Mesendoderm (in vitro differentiated cells): Measurements from ENCODE around the gene BTF3.
A peak's percentile ranks its signal among the peaks of the same experiment; 100 is the strongest.
"Not testable (repeated sequence)": the region's sequence is repeated elsewhere in the genome, so short reads cannot be mapped to it uniquely, and the experiment has no call there.

Experiments used
- DNase-seq: peaks from one replicate; pipeline ENCODE4 v3.0.0; 2013
- H2AK5ac ChIP-seq: 2 replicates; pipeline ENCODE4 v1.6.1; 2013; ENCODE audit warnings: low read length, inconsistent platforms
- H2BK120ac ChIP-seq: 2 replicates; pipeline ENCODE4 v1.6.1; 2013; ENCODE audit warnings: low read depth, mild to moderate bottlenecking, low read length, moderate library complexity, mixed read lengths
- H2BK15ac ChIP-seq: replicated peaks from 2 replicates; pipeline ENCODE4 v1.6.1; 2013; ENCODE audit warnings: low read depth, mild to moderate bottlenecking, moderate library complexity
- H2BK5ac ChIP-seq: 2 replicates; pipeline ENCODE4 v1.6.1; 2013; ENCODE audit warnings: low read length, inconsistent platforms
- H3K18ac ChIP-seq: 2 replicates; pipeline ENCODE4 v1.6.1; 2013; ENCODE audit warnings: mild to moderate bottlenecking, low read length, mixed read lengths
- H3K23ac ChIP-seq: one replicate; pipeline ENCODE4 v1.6.1; 2013; ENCODE audit warnings: low read length
- H3K27ac ChIP-seq: 2 replicates; pipeline ENCODE4 v1.5.1; 2013; ENCODE audit warnings: low read depth, mild to moderate bottlenecking, inconsistent platforms, low read length, moderate library complexity
- H3K27me3 ChIP-seq: 2 replicates; pipeline ENCODE4 v1.6.1; 2013; ENCODE audit warnings: low read length, control low read depth, mild to moderate bottlenecking, inconsistent platforms; ENCODE audit not compliant: insufficient read depth, poor library complexity
- H3K36me3 ChIP-seq: 2 replicates; pipeline ENCODE4 v1.6.1; 2013; ENCODE audit warnings: low read length, inconsistent platforms; ENCODE audit not compliant: control insufficient read depth, insufficient read depth
- H3K4ac ChIP-seq: one replicate; pipeline ENCODE4 v1.6.1; 2013; ENCODE audit warnings: low read depth, mild to moderate bottlenecking, low read length, moderate library complexity
- H3K4me1 ChIP-seq: 2 replicates; pipeline ENCODE4 v1.6.1; 2013; ENCODE audit warnings: low read depth, low read length, inconsistent platforms; ENCODE audit not compliant: control insufficient read depth
- H3K4me2 ChIP-seq: 2 replicates; pipeline ENCODE4 v1.6.1; 2013; ENCODE audit warnings: low read length
- H3K4me3 ChIP-seq: 2 replicates; pipeline ENCODE4 v1.5.1; 2013; ENCODE audit warnings: mild to moderate bottlenecking, low read length
- H3K56ac ChIP-seq: one replicate; pipeline ENCODE4 v1.6.1; 2013; ENCODE audit warnings: low read length
- H3K79me1 ChIP-seq: 2 replicates; pipeline ENCODE4 v1.6.1; 2013; ENCODE audit warnings: low read length, inconsistent platforms
- H3K79me2 ChIP-seq: 2 replicates; pipeline ENCODE4 v1.6.1; 2013; ENCODE audit warnings: mild to moderate bottlenecking, low read length; ENCODE audit not compliant: control insufficient read depth, insufficient read depth
- H3K9ac ChIP-seq: 2 replicates; pipeline ENCODE4 v1.6.1; 2013; ENCODE audit warnings: low read length, inconsistent platforms
- H4K5ac ChIP-seq: one replicate; pipeline ENCODE4 v1.6.1; 2013; ENCODE audit warnings: low read length
- H4K8ac ChIP-seq: one replicate; pipeline ENCODE4 v1.6.1; 2013; ENCODE audit warnings: low read depth, mild to moderate bottlenecking, control low read depth, low read length, moderate library complexity
- WGBS: extraction: QIAGEN DNeasy Blood & Tissue Kit; methylation state at CpG from one replicate; pipeline ENCODE4 v1.1.7; 2013; ENCODE audit warnings: low lambda C conversion rate, missing lambda C conversion rate; ENCODE audit not compliant: insufficient coverage; ENCODE audit errors: extremely low coverage; 5-methylcytosine and 5-hydroxymethylcytosine counted together

Gene BTF3

GRCh38 chr5:73452215-73452614 is 46.0 kb upstream of the BTF3 start:
- H3K4me1 ChIP-seq: no peaks in the 10 kb centered on the region
- no peak overlapping the region for H2AK5ac ChIP-seq
- no peak overlapping the region for H3K18ac ChIP-seq
- H4K5ac ChIP-seq: no peak overlapping the region
- no peak overlapping the region for H4K8ac ChIP-seq
- H3K4ac ChIP-seq: no peak overlapping the region
- DNase-seq: no peak
- no peak overlapping the region for H3K9ac ChIP-seq
- H3K23ac ChIP-seq: no peak overlapping the region
- H3K36me3 ChIP-seq: no peaks in the 10 kb centered on the region
- H3K4me3 ChIP-seq: no peak overlapping the region
- no peak overlapping the region for H3K56ac ChIP-seq
- H3K27ac ChIP-seq: no peak overlapping the region
- H3K4me2 ChIP-seq: no peak overlapping the region
- H3K27me3 ChIP-seq: peaks cover 33% of the 10 kb centered on the region
- WGBS: 100% methylated on average over 3 of the region's 6 CpGs
- no peaks in the 10 kb centered on the region for H3K79me1 ChIP-seq
- no peak overlapping the region for H2BK5ac ChIP-seq
- H3K79me2 ChIP-seq: no peaks in the 10 kb centered on the region
- no peak overlapping the region for H2BK120ac ChIP-seq
- no peak overlapping the region for H2BK15ac ChIP-seq

GRCh38 chr5:73454379-73455036 is 43.7 kb upstream of the BTF3 start:
- Histone ChIP-seq H3K4me2 (no peak overlapping the region), H3K4me1 (no peaks in the 10 kb centered on the region), H4K5ac (no peak overlapping the region), H3K56ac (no peak overlapping the region), H3K18ac (no peak overlapping the region), H4K8ac (no peak overlapping the region), H3K4ac (no peak overlapping the region), H3K27me3 (peaks cover 29% of the 10 kb centered on the region), H3K79me1 (no peaks in the 10 kb centered on the region), H2BK5ac (no peak overlapping the region), H2BK120ac (no peak overlapping the region), H3K4me3 (no peak overlapping the region), H3K36me3 (no peaks in the 10 kb centered on the region), H3K79me2 (no peaks in the 10 kb centered on the region), H3K9ac (no peak overlapping the region), H2AK5ac (no peak overlapping the region), H2BK15ac (no peak overlapping the region), H3K27ac (no peak overlapping the region), H3K23ac (no peak overlapping the region)
- WGBS: no CpG with 5 or more reads among the region's 6 CpGs
- DNase-seq: peak; percentile 95

- not testable (repeated sequence) for H3K36me3 ChIP-seq, H3K18ac ChIP-seq, H2AK5ac ChIP-seq, H3K79me2 ChIP-seq, H3K79me1 ChIP-seq, H3K4me3 ChIP-seq, H3K4me2 ChIP-seq, H3K56ac ChIP-seq, DNase-seq, H2BK5ac ChIP-seq, H3K23ac ChIP-seq, H2BK120ac ChIP-seq, H3K27ac ChIP-seq, H3K9ac ChIP-seq, H2BK15ac ChIP-seq, H4K5ac ChIP-seq, H4K8ac ChIP-seq, H3K4me1 ChIP-seq, H3K4ac ChIP-seq
- no CpG with 5 or more reads among the region's 1 CpG for WGBS
- H3K27me3 ChIP-seq: peaks cover 17% of the 10 kb centered on the region
Observed at GRCh38 chr5:73456462-73456861, 41.8 kb upstream of the BTF3 start.

- Histone ChIP-seq H3K79me1 (no peaks in the 10 kb centered on the region), H3K36me3 (no peaks in the 10 kb centered on the region), H4K8ac (no peak overlapping the region), H2BK15ac (no peak overlapping the region), H4K5ac (no peak overlapping the region), H3K79me2 (no peaks in the 10 kb centered on the region), H2AK5ac (no peak overlapping the region), H3K4me2 (no peak overlapping the region), H3K27me3 (no peaks in the 10 kb centered on the region), H3K4me3 (no peak overlapping the region), H3K27ac (no peak overlapping the region), H3K9ac (no peak overlapping the region), H3K18ac (no peak overlapping the region), H2BK120ac (no peak overlapping the region), H3K4me1 (no peaks in the 10 kb centered on the region), H3K4ac (no peak overlapping the region), H2BK5ac (no peak overlapping the region), H3K56ac (no peak overlapping the region), H3K23ac (no peak overlapping the region)
- no peak for DNase-seq
- no CpG with 5 or more reads among the region's 1 CpG for WGBS
Observed at GRCh38 chr5:73459366-73459765, 38.9 kb upstream of the BTF3 start.

- DNase-seq: no peak
- H2AK5ac ChIP-seq: no peak overlapping the region
- no CpG with 5 or more reads among the region's 1 CpG for WGBS
- no peaks in the 10 kb centered on the region for H3K79me2 ChIP-seq
- H4K5ac ChIP-seq: no peak overlapping the region
- no peak overlapping the region for H4K8ac ChIP-seq
- no peaks in the 10 kb centered on the region for H3K4me1 ChIP-seq
- no peak overlapping the region for H3K56ac ChIP-seq
- no peak overlapping the region for H3K18ac ChIP-seq
- no peak overlapping the region for H3K23ac ChIP-seq
- no peak overlapping the region for H3K4me3 ChIP-seq
- no peaks in the 10 kb centered on the region for H3K79me1 ChIP-seq
- no peak overlapping the region for H2BK15ac ChIP-seq
- no peak overlapping the region for H3K9ac ChIP-seq
- H3K4me2 ChIP-seq: no peak overlapping the region
- no peak overlapping the region for H2BK120ac ChIP-seq
- H2BK5ac ChIP-seq: no peak overlapping the region
- no peaks in the 10 kb centered on the region for H3K36me3 ChIP-seq
- H3K27me3 ChIP-seq: no peaks in the 10 kb centered on the region
- no peak overlapping the region for H3K27ac ChIP-seq
- H3K4ac ChIP-seq: no peak overlapping the region
Observed at GRCh38 chr5:73460133-73460532, 38.1 kb upstream of the BTF3 start.
